GM19239 (cell line): Measurements from ENCODE around the gene UBE2U.
A peak's percentile ranks its signal among the peaks of the same experiment; 100 is the strongest.
"Not testable (repeated sequence)": the region's sequence is repeated elsewhere in the genome, so short reads cannot be mapped to it uniquely, and the experiment has no call there.

ENCODE experiments used
- DNase-seq: peaks from one replicate; pipeline ENCODE4 v3.0.0; 2011; ENCODE audit warnings: low spot score; ENCODE audit not compliant: insufficient read length
- FAIRE-seq: peaks from 2 replicates; lab custom pipeline; 2011; peaks lifted over from hg19 to GRCh38; lab: Jason Lieb, UNC

Gene UBE2U

GRCh38 chr1:64235181-64235580, 31.8 kb downstream of the UBE2U start:
- no peak for FAIRE-seq
- DNase-seq, result no peak

GRCh38 chr1:64235910-64236309, 32.5 kb downstream of the UBE2U start:
- DNase-seq, result no peak
- FAIRE-seq, result no peak

- FAIRE-seq, result no peak
- no peak for DNase-seq
Measured at GRCh38 chr1:64236541-64236954, 33.1 kb downstream of the UBE2U start.

DNA sequence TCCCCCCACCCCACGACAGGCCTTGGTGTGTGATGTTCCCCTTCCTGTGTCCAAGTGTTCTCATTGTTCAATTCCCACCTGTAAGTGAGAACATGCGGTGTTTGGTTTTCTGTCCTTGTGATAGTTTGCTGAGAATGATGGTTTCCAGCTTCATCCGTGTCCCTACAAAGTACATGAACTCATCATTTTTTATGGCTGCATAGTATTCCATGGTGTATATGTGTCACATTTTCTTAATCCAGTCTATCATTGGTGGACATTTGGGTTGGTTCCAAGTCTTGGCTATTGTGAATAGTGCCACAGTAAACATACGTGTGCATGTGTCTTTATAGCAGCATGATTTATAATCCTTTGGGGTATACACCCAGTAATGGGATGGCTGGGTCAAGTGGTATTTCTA, 36.1 kb downstream of the UBE2U start:
- DNase-seq, FAIRE-seq: not testable (repeated sequence)

DNA sequence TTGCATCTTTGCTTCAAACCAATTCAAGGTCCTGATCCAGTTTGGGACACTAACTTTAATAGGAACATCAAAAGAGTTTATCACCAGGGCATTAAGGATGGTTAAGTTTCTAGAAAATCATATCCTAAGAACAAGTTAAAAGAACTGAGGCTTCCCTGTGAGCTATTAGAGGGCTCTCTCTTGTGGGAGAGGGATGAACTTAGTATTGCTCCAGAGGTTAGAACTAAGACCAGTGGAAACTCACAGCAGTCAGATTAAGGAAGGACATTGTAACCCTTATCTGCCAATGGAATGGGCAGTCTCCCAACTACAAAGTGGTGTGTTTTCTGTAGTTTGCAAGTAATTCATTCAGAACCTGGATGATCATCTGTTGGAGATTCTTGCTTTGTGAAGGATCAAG, 36.8 kb downstream of the UBE2U start:
- no peak for FAIRE-seq
- DNase-seq, result no peak

GRCh38 chr1:64241069-64241468, 37.6 kb downstream of the UBE2U start:
- FAIRE-seq (no peak), DNase-seq (no peak)

DNA sequence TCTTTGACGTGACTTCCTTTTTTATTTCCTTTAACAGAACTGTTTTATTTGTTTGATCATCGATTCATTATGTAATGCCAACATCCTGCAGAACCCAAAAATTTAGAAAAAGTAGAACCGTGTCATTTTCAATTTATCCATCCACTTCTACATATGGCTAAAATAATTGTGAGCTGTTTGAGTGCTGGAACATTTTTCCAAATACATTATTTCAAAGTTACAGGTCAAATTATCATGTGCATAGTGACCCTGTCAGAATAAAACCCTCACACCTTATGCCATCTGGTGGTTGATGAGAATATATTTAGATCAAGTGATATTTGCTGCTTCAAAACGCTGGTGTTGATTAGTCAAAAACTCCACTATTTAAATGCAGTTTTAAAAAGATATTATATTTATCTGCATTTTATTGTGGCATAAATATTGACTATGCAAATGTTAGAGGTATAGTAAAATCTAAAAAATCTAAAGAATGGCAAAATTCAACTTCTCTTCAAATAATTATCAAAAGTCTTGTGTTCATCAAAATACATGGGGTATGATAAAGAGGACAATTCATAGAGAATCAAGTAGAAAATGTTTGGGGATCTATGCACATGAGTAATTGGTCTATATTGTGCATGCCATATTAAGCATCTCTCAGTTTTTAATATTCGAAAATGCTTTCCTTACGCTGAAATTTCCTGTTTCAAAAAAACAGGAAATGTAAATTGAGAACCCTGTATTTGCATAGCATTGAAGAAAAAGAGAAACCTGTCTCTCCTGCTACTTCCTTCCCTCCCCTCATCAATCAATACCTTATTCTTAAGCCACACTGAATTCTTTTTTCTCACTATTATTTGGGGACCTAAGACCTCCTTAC, 39.7 kb downstream of the UBE2U start:
- no peak for FAIRE-seq
- DNase-seq, result no peak

DNA sequence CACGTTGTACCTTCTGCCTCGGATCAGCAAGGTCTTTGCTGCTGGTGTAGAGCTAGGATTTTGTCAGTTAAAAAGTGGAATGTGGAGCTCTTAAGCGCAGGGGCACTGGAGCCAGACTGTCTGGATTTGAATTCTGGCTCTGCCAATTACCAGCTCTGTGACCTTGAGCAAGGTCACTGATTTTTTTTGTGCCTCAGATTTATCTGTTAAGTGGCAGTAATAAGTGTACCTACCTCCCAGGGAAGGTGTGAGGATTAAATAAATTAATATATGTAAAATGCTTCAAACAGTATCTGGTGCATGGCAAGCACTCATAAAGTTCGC, 40.3 kb downstream of the UBE2U start:
- FAIRE-seq, result no peak
- no peak for DNase-seq

- DNase-seq (no peak), FAIRE-seq (no peak)
Measured at GRCh38 chr1:64245495-64245894, 42.1 kb downstream of the UBE2U start.

- DNase-seq, result no peak
- peak; percentile 28 for FAIRE-seq
Measured at GRCh38 chr1:64246294-64246917, 43.0 kb downstream of the UBE2U start.

GRCh38 chr1:64248065-64248464, 44.6 kb downstream of the UBE2U start:
- no peak for FAIRE-seq

GRCh38 chr1:64250472-64250871, 47.0 kb downstream of the UBE2U start:
- DNase-seq, FAIRE-seq: not testable (repeated sequence)

More at GRCh38 chr1:64248065-64248464, 44.6 kb downstream of the UBE2U start:
- DNase-seq, result no peak

GRCh38 chr1:64251971-64252370, 48.5 kb downstream of the UBE2U start:
- DNase-seq (no peak), FAIRE-seq (no peak)

- DNase-seq, FAIRE-seq: not testable (repeated sequence)
Measured at GRCh38 chr1:64257233-64257632, 53.8 kb downstream of the UBE2U start.

GRCh38 chr1:64258444-64258843, 55.0 kb downstream of the UBE2U start:
- not testable (repeated sequence) for FAIRE-seq, DNase-seq

- FAIRE-seq, result no peak
Measured at GRCh38 chr1:64263335-64263734, 59.9 kb downstream of the UBE2U start.

GRCh38 chr1:64263856-64264255, 60.4 kb downstream of the UBE2U start:
- no peak for FAIRE-seq
- DNase-seq, result no peak

More at GRCh38 chr1:64263335-64263734, 59.9 kb downstream of the UBE2U start:
- no peak for DNase-seq

DNA sequence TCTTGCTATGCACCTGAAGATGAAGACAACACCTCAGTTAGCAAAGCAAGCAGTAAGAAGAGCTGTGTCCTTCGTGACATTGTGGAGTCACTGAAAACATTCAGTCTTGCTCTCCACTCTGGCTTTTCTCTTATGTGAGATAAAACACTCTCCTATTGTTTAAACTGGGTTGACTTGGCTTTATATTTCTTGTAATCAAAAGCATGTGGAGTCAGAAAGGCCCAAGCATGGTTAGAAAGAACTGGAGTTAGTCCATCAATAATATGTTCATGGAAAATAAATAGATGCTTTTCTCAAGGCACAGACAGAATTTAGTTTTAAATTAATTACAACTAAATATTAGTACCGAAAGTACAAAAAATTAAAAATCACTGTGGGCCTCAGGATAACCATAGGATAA, 61.7 kb downstream of the UBE2U start:
- FAIRE-seq (no peak), DNase-seq (no peak)

GRCh38 chr1:64266991-64267390, 63.6 kb downstream of the UBE2U start:
- DNase-seq, result no peak
- no peak for FAIRE-seq

DNA sequence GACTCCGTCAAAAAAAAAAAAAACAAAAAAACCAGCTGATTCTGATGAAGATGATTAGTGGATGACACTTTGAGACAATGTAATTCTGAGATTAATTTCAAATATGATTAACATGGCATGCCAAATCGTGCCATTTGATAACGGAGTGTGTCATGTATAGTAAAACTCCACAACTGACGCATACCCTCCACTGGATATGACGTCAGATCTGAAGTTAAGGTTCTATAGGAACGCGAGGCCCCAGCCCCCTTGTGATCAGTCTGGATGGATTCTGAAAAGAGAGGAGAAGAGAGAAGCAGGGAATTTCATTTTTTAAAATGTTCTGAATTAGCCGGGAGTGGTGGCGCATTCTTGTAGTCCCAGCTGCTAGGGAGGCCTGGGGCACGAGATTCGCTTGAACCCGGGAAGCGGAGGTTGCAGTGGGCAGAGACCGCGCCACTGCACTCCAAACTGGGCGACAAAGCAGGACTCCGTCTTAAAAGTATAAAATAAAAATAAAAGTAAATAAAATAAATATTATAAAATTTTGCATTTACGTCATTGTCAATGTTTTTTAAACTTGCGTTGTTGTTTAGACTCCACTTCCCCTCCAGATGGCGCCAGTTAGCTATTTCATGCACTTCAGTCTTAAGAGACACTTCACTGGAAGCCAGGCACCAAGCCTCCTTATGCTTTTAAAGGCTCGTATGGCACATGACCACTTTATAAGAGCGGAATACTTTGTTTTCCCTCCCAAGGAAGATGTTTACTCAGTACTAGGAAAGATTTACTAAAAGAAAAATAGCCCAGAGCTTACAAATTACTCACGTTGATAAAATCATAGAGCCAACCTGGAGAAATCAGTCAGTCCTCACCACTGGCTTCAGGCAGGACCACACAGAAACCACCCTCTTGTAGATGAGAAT, 65.5 kb downstream of the UBE2U start:
- DNase-seq (peak; percentile 40), FAIRE-seq (peak; percentile 75)

GRCh38 chr1:64269558-64269884, 66.1 kb downstream of the UBE2U start:
- FAIRE-seq, result no peak

More at GRCh38 chr1:64269558-64269884, 66.1 kb downstream of the UBE2U start:
- no peak for DNase-seq
